ENCODE results near the gene SOX18. TPM values are rescaled to one million over a fixed set of nuclear protein-coding genes. Genes with fewer than 3 reads are reported as not detected.

Gene SOX18
- total and polyA plus RNA-seq, 5 donors from 2014 or later, result not detected

- no peaks in the 10 kb centered on the region for H3K9me3 ChIP-seq (ENCODE audit: control insufficient read depth in 2 of 2, low read length in 2 of 2)
- Mint-ChIP-seq H3K9me3 (peaks cover 0 to 2% (median 0%) of the 10 kb centered on the region in 7 donors), H3K36me3 (no peaks in the 10 kb centered on the region), H3K4me1 (peaks cover 0 to 16% (median 7%) of the 10 kb centered on the region in 4 donors), H3K27me3 (peaks cover 26% of the 10 kb centered on the region), H3K27ac (no peak overlapping the region), H3K4me3 (no peak overlapping the region)
- no peaks in the 10 kb centered on the region for H3K36me3 ChIP-seq (ENCODE audit: control insufficient read depth, insufficient read depth, low read length)
- H3K4me3 ChIP-seq (ENCODE audit: low read depth, low read length), result no peak overlapping the region
- DNase-seq (no peak), ATAC-seq (ENCODE audit: low read depth in 2 of 2) (no peak)
- H3K27ac ChIP-seq (ENCODE audit: insufficient read depth, low read length, poor library complexity, severe bottlenecking), result no peak overlapping the region
- H3K4me1 ChIP-seq (ENCODE audit: control insufficient read depth, insufficient read depth, low read length, poor library complexity, severe bottlenecking), result peaks cover 16% of the 10 kb centered on the region
- H3K27me3 ChIP-seq (ENCODE audit: control insufficient read depth, insufficient read depth, low read length), result peaks cover 2% of the 10 kb centered on the region
Measured at GRCh38 chr20:64053841-64054661, 4.6 kb upstream of the SOX18 start.

- Mint-ChIP-seq H3K4me1 (peaks cover 0 to 17% (median 6%) of the 10 kb centered on the region in 4 donors), H3K36me3 (no peaks in the 10 kb centered on the region), H3K27me3 (peaks cover 26% of the 10 kb centered on the region), H3K27ac (no peak overlapping the region), H3K9me3 (peaks cover 0 to 2% (median 0%) of the 10 kb centered on the region in 7 donors), H3K4me3 (peak overlapping the region in 1 of 4 donors; percentile 91)
- Histone ChIP-seq H3K9me3 (ENCODE audit: control insufficient read depth in 2 of 2, low read length in 2 of 2) (no peaks in the 10 kb centered on the region), H3K4me1 (ENCODE audit: control insufficient read depth, insufficient read depth, low read length, poor library complexity, severe bottlenecking) (peaks cover 21% of the 10 kb centered on the region), H3K27me3 (ENCODE audit: control insufficient read depth, insufficient read depth, low read length) (peaks cover 2% of the 10 kb centered on the region), H3K27ac (ENCODE audit: insufficient read depth, low read length, poor library complexity, severe bottlenecking) (no peak overlapping the region), H3K36me3 (ENCODE audit: control insufficient read depth, insufficient read depth, low read length) (no peaks in the 10 kb centered on the region), H3K4me3 (ENCODE audit: low read depth, low read length) (no peak overlapping the region)
- no peak for ATAC-seq (ENCODE audit: low read depth in 2 of 2)
- no peak for DNase-seq
Measured at GRCh38 chr20:64052987-64053840, 3.8 kb upstream of the SOX18 start.

- Mint-ChIP-seq H3K4me1 (peaks cover 0 to 16% (median 1%) of the 10 kb centered on the region in 4 donors), H3K9me3 (peaks cover 0 to 2% (median 0%) of the 10 kb centered on the region in 7 donors), H3K27ac (no peak overlapping the region), H3K4me3 (no peak overlapping the region), H3K27me3 (peaks cover 33% of the 10 kb centered on the region), H3K36me3 (no peaks in the 10 kb centered on the region)
- peaks cover 13% of the 10 kb centered on the region for H3K4me1 ChIP-seq (ENCODE audit: control insufficient read depth, insufficient read depth, low read length, poor library complexity, severe bottlenecking)
- peaks cover 2% of the 10 kb centered on the region for H3K27me3 ChIP-seq (ENCODE audit: control insufficient read depth, insufficient read depth, low read length)
- no peaks in the 10 kb centered on the region for H3K36me3 ChIP-seq (ENCODE audit: control insufficient read depth, insufficient read depth, low read length)
- no peaks in the 10 kb centered on the region for H3K9me3 ChIP-seq (ENCODE audit: control insufficient read depth in 2 of 2, low read length in 2 of 2)
- DNase-seq, result no peak
- ATAC-seq (ENCODE audit: low read depth in 2 of 2), result no peak
- no peak overlapping the region for H3K27ac ChIP-seq (ENCODE audit: insufficient read depth, low read length, poor library complexity, severe bottlenecking)
- no peak overlapping the region for H3K4me3 ChIP-seq (ENCODE audit: low read depth, low read length)
Measured at GRCh38 chr20:64052326-64052722, 2.9 kb upstream of the SOX18 start.

- Histone ChIP-seq H3K36me3 (ENCODE audit: control insufficient read depth, insufficient read depth, low read length) (no peaks in the 10 kb centered on the region), H3K27me3 (ENCODE audit: control insufficient read depth, insufficient read depth, low read length) (peaks cover 2% of the 10 kb centered on the region), H3K4me3 (ENCODE audit: low read depth, low read length) (no peak overlapping the region), H3K4me1 (ENCODE audit: control insufficient read depth, insufficient read depth, low read length, poor library complexity, severe bottlenecking) (peaks cover 13% of the 10 kb centered on the region), H3K9me3 (ENCODE audit: control insufficient read depth in 2 of 2, low read length in 2 of 2) (no peaks in the 10 kb centered on the region), H3K27ac (ENCODE audit: insufficient read depth, low read length, poor library complexity, severe bottlenecking) (no peak overlapping the region)
- peaks cover 38% of the 10 kb centered on the region for H3K27me3 Mint-ChIP-seq
- no peak overlapping the region for H3K4me3 Mint-ChIP-seq
- peaks cover 0 to 16% (median 0%) of the 10 kb centered on the region in 4 donors for H3K4me1 Mint-ChIP-seq
- DNase-seq (no peak), ATAC-seq (ENCODE audit: low read depth in 2 of 2) (no peak)
- H3K9me3 Mint-ChIP-seq, result peaks cover 0 to 2% (median 0%) of the 10 kb centered on the region in 7 donors
- no peaks in the 10 kb centered on the region for H3K36me3 Mint-ChIP-seq
- H3K27ac Mint-ChIP-seq, result peak overlapping the region in 1 of 3 donors; percentile 48
Measured at GRCh38 chr20:64051561-64052325, 2.3 kb upstream of the SOX18 start.

- no peak for ATAC-seq (ENCODE audit: low read depth in 2 of 2)
- Mint-ChIP-seq H3K27ac (no peak overlapping the region), H3K4me3 (peak overlapping the region in 1 of 4 donors; percentile 82), H3K4me1 (peaks cover 0 to 17% (median 0%) of the 10 kb centered on the region in 4 donors), H3K27me3 (peaks cover 45% of the 10 kb centered on the region), H3K36me3 (no peaks in the 10 kb centered on the region), H3K9me3 (peaks cover 0 to 2% (median 0%) of the 10 kb centered on the region in 7 donors)
- H3K27me3 ChIP-seq (ENCODE audit: control insufficient read depth, insufficient read depth, low read length), result peaks cover 2% of the 10 kb centered on the region
- no peaks in the 10 kb centered on the region for H3K36me3 ChIP-seq (ENCODE audit: control insufficient read depth, insufficient read depth, low read length)
- no peak overlapping the region for H3K4me3 ChIP-seq (ENCODE audit: low read depth, low read length)
- DNase-seq, result no peak
- H3K27ac ChIP-seq (ENCODE audit: insufficient read depth, low read length, poor library complexity, severe bottlenecking), result no peak overlapping the region
- H3K4me1 ChIP-seq (ENCODE audit: control insufficient read depth, insufficient read depth, low read length, poor library complexity, severe bottlenecking), result peaks cover 13% of the 10 kb centered on the region
- H3K9me3 ChIP-seq (ENCODE audit: control insufficient read depth in 2 of 2, low read length in 2 of 2), result no peaks in the 10 kb centered on the region
Measured at GRCh38 chr20:64051033-64051452, 1.6 kb upstream of the SOX18 start.

- peaks cover 2% of the 10 kb centered on the region for H3K27me3 ChIP-seq (ENCODE audit: control insufficient read depth, insufficient read depth, low read length)
- no peak for DNase-seq
- H3K27ac ChIP-seq (ENCODE audit: insufficient read depth, low read length, poor library complexity, severe bottlenecking), result no peak overlapping the region
- no peak overlapping the region for H3K4me3 ChIP-seq (ENCODE audit: low read depth, low read length)
- Mint-ChIP-seq H3K36me3 (no peaks in the 10 kb centered on the region), H3K4me3 (peak overlapping the region in 2 of 4 donors; percentile 38 to 82), H3K4me1 (peaks cover 0 to 20% (median 0%) of the 10 kb centered on the region in 4 donors), H3K27ac (no peak overlapping the region), H3K9me3 (peaks cover 0 to 4% (median 0%) of the 10 kb centered on the region in 7 donors), H3K27me3 (peaks cover 48% of the 10 kb centered on the region)
- H3K4me1 ChIP-seq (ENCODE audit: control insufficient read depth, insufficient read depth, low read length, poor library complexity, severe bottlenecking), result peaks cover 13% of the 10 kb centered on the region
- no peaks in the 10 kb centered on the region for H3K9me3 ChIP-seq (ENCODE audit: control insufficient read depth in 2 of 2, low read length in 2 of 2)
- no peak for ATAC-seq (ENCODE audit: low read depth in 2 of 2)
- no peaks in the 10 kb centered on the region for H3K36me3 ChIP-seq (ENCODE audit: control insufficient read depth, insufficient read depth, low read length)
Measured at GRCh38 chr20:64050261-64051032, 1.0 kb upstream of the SOX18 start.

All from CD4-positive, CD25-positive, alpha-beta regulatory T cell (primary cell).